A549 (cell line): ENCODE results near the gene HOXB5.

Experiments used
- TF ChIP-seq, protein P1 (sequence below): fragments of >200 bp; sonication (Bioruptor Twin); formaldehyde crosslinking; IDR thresholded peaks from 3 replicates; pipeline ENCODE4 v1.5.1; 2016
- TF ChIP-seq, protein P2 (sequence below): fragments of 200-600 bp; sonication (generic); IDR thresholded peaks from 2 replicates; pipeline ENCODE4 v1.6.1; 2016; ENCODE audit warnings: antibody characterized with exemption, mild to moderate bottlenecking, moderate library complexity

DNA sequence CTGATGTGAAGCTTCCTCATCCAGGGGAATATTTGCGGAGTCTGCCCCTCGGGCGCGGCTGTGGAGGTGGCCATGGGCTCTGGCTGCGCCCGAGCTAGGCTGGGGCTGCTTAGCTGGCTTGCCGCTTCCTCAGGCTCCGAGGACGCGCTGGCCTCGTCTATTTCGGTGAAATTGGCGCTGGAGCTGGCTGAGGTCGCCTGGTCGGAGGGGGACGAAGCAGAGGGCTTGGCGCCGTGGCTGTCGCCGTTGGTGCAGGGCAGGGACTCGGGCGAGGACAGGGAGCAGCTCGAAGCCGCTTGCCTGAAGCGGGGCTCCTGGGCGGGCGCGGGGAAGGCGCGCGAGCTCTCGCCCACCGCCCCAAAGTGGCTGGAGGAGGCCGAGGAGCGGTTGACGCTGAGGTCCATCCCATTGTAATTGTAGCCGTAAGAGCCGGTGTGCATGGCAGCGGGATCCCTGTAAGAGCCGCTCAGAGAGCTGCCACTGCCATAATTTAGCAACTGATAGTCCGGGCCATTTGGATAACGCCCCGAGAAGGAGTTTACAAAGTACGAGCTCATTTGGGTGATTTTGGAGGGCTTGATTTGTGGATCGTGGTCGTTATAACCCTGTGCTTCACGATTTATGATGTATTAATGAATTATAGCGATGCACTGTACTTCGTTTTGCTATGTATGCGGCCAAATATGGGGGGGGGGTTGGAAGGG lies at the start of gene HOXB5:
- TF ChIP-seq, protein P1, sequence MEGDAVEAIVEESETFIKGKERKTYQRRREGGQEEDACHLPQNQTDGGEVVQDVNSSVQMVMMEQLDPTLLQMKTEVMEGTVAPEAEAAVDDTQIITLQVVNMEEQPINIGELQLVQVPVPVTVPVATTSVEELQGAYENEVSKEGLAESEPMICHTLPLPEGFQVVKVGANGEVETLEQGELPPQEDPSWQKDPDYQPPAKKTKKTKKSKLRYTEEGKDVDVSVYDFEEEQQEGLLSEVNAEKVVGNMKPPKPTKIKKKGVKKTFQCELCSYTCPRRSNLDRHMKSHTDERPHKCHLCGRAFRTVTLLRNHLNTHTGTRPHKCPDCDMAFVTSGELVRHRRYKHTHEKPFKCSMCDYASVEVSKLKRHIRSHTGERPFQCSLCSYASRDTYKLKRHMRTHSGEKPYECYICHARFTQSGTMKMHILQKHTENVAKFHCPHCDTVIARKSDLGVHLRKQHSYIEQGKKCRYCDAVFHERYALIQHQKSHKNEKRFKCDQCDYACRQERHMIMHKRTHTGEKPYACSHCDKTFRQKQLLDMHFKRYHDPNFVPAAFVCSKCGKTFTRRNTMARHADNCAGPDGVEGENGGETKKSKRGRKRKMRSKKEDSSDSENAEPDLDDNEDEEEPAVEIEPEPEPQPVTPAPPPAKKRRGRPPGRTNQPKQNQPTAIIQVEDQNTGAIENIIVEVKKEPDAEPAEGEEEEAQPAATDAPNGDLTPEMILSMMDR, result no peak
- TF ChIP-seq, protein P2, sequence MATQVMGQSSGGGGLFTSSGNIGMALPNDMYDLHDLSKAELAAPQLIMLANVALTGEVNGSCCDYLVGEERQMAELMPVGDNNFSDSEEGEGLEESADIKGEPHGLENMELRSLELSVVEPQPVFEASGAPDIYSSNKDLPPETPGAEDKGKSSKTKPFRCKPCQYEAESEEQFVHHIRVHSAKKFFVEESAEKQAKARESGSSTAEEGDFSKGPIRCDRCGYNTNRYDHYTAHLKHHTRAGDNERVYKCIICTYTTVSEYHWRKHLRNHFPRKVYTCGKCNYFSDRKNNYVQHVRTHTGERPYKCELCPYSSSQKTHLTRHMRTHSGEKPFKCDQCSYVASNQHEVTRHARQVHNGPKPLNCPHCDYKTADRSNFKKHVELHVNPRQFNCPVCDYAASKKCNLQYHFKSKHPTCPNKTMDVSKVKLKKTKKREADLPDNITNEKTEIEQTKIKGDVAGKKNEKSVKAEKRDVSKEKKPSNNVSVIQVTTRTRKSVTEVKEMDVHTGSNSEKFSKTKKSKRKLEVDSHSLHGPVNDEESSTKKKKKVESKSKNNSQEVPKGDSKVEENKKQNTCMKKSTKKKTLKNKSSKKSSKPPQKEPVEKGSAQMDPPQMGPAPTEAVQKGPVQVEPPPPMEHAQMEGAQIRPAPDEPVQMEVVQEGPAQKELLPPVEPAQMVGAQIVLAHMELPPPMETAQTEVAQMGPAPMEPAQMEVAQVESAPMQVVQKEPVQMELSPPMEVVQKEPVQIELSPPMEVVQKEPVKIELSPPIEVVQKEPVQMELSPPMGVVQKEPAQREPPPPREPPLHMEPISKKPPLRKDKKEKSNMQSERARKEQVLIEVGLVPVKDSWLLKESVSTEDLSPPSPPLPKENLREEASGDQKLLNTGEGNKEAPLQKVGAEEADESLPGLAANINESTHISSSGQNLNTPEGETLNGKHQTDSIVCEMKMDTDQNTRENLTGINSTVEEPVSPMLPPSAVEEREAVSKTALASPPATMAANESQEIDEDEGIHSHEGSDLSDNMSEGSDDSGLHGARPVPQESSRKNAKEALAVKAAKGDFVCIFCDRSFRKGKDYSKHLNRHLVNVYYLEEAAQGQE, result no peak
